GM19468 (cell line): ENCODE results near the gene WNT7A.

Experiments used
- ATAC-seq: cut with Tn5 transposase; IDR thresholded peaks from one replicate; pipeline ENCODE4 v1.9.1; 2021; ENCODE audit warnings: mild to moderate bottlenecking, moderate library complexity, moderate number of reproducible peaks; ENCODE audit not compliant: unreplicated experiment; ENCODE audit errors: extremely low read depth

The WNT7A gene

DNA sequence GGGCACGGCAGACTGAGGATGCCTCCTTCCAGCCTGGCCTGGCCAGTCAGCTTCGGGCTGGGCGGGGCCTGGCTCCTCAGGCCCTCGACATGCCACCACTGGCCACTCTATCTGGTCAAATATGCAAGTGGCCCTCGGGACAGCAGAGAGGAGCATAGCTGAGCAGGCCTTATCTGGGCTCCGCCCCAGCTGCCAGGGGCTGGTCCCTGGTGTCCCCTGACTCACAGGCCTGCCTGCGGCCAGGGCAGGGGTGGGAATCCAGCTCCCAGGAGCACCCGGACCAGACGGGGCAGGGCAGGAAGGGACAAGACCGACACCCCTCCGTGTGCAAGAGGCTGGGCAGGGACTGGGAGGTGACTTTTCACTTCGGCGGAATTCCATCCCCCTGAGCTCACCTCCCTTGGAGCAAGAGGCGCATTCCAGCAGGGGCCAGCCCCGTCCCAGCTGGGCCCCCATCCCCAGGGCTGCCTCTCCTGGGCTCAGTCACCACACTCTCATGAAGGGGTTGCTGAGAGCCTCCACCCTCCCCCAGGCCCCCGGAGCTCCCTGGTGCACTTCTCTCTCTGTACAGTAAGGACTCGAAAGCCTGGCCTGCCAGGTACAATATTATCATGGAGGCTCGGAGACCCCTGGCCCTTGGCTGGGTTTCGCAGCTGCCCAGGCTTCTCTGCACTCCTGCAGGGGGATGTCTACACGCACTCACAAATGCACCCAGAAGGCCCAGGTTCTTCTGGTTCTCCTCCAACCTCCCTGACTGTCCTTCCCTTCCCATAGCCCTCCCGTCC is 29.5 kb downstream of the WNT7A start:
- no peak for ATAC-seq

DNA sequence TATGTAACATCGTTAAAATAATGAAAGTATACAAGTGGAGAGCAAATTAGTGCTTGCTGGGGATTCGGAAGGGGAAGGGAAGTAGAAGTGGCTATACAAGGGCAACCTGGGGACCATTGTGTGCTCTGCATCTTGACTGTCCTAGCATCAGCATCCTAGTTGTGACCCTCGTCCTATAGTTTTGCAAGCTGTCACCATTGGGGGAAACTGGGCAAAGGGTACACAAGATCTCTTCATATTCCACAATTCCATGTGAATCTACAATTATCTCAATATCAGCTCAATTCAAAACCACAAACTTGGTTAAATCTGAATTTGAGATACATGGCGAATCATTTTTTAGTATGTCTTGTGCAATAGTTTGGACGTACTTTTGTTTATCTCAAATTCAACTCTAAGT is 30.9 kb downstream of the WNT7A start:
- ATAC-seq, result no peak

DNA sequence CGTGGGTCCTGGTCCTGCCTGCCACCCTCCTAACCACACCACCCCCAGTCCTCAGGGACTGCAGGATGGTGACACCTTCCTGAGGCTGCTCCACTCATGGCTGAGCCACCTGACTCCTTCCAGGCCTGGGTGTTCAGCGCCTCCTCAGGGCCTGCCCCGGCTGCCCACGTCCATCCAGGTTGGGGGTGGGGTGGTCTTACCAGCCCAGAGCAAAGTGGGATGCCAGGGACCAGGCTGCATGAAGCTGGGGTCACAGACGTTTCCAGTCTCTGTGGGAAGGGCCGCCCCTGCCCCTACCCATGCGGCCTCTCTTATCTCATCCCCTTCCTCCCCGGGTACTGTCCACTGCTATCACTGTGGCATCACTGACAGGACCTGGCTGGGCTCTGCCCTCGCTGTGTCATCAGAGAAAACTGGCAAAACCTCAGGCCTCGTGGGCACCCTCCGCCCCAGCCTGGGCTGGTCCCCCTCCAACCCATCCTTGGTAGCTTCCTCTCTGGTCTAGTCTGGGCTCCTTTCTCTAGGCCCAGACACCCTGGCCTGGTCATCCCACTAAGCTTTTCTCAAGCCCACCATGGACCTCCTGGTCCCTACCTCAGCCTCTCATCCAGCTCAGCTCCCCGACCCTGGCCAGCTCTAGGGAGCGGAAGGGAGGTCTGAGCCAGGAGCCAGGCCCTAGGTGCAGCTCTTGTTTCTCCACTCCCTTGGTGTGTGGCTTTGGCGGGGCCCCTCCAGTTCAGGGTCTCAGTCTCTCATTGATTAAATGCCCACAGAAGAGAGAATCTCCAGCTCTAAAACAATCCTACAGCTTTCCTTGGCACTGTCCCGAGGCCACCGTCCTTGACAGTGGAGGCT is 32.9 kb downstream of the WNT7A start:
- no peak for ATAC-seq

DNA sequence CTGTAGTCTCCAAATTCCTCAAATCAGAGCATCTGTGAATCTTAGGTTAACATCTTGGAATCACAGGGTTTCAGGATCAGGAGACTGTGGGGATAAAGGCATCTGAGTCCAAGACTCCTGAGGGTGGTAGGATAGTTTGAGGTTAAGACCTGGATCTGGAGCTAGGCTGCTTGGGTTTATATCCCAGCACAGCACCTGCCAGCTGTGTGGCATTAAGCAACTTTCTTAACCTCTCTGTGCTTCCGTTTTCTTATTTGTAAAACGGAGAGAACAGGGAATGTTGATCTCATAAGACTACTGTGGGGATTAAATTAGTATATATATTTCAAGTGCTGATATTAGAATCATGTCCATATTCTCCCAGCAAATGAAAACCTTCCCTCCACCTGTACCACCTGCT is 33.6 kb downstream of the WNT7A start:
- no peak for ATAC-seq

DNA sequence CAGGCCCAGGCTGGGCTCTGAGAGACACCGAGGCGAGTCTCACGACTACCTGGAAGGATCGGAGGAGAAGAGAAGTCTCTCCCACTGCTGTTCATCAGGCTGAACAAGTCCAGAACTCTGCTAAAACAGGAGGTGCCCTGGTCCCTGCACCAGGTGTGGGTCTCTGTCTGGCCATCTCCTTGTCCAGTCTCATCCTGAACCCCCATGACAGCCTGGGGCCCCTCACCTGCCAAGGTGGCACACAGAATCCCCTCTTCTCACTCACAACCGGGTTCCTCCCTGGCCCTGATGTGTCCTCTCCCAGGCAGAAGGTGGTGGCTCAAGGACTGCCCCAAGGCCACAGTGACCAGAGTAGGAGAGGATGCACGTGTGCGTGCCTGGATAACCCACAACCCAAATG is 34.1 kb downstream of the WNT7A start:
- ATAC-seq, result no peak

DNA sequence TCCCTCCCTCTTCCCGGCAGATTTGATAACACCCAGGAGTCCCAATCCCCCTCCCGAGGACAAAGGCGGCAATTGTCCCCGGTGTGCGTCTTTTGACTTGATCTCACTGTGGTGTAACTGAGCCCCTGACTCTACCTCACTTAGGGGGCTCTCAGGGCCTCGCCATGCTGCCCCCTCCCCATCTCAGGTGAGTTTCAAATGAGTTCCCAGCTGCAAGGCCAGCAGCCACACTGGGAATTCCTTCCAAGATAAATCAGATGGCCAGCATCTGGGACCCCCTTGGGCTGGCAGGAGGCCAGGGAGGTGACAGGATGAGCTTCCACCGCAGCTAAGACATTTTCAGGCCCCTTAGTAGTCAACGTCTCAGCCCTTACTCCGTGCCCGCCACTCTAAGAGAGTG is 35.0 kb downstream of the WNT7A start:
- no peak for ATAC-seq

DNA sequence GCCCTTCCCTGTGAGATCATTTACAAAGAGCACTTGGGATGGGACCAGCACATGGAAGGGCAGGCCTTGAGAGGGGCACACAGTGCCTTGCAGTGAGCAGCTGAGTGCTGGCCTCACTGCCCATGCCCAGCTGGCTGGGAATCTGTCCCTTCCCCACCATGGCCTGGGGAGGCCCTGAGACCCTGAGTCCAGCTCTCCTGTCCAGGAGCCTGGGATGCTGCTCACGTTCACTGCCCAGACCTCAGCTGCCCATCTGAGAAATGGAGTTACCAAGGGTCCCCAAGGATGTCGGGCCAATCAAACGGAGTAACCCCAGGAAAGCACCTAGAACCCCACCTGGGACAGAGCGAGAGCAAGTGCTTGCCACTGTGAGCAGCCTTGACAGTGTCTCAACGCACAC is 35.6 kb downstream of the WNT7A start:
- ATAC-seq, result no peak

DNA sequence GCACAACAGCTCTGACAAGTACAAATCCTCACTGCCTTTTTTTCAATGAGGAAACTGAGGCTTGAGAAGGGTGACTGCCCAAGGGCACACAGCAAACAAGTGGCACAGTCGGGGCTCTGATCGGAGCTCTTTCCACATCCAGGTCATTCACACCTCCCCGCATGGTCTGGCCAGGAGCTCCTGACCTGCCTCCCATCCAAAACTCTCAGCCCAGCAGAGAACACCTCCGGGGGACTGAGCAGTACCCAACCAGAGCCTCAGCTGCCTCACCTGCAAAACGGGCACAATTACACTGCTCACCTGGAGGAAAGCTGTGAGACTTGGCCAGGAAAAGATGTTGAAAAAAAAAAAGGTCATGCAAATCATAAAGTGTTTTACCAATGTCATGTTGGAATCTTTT is 36.5 kb downstream of the WNT7A start:
- no peak for ATAC-seq

DNA sequence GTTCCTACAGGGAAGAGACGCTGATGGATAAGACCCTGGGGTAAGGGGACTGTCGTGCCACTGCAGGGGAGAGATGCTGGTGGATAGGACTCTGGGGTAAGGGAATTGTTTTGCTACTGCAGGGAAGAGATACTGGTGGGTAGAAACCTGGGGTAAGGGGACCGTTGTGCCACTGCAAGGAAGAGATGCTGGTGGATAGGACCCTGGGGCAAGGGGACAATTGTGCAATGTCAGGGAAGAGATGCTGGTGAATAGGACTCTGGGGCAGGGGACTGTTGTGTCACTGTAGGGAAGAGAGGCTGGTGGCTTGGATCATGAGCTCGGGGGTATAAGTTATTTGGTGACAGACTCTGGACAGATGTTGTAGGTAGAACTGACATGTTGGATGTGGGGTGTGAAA is 37.6 kb downstream of the WNT7A start:
- no peak for ATAC-seq

DNA sequence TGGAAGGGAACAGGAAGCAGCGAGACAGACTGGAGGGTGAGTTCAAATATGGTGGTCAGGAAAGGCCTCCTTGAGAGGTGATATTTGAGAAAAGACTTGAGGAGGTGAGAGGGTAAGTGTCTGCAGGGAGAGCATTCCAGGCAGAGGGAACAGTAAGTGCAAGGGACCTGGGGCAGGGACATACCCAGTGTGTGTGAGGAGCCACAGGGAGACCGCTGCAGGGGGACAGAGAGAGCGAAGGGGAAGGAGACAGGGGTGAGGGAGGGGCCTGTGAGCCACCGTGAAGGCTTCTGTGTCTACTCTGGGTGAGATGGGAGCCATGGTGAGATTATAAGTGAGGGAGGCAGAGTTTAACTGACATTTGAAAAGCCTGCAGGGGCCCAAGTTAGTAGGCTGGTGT is 38.0 kb downstream of the WNT7A start:
- no peak for ATAC-seq

DNA sequence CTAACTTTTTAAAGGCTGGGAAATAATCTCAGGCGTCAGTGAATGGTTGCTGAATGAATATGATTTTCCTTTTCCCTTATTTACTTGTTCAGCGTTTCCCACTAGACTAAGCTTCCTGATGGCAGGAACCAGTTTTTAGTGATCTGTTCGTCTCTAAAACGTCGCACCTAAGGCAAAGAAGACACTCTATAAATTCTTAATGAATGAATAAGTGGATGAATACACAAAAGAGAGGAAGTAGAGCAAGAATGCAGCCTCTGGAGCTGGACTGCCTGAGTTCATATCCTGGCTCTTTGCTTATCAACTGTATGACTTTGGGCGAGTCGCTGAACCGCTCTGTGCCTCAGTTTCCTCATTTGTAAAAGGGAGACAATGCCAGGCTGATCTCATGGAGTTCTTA is 38.7 kb downstream of the WNT7A start:
- ATAC-seq, result no peak

DNA sequence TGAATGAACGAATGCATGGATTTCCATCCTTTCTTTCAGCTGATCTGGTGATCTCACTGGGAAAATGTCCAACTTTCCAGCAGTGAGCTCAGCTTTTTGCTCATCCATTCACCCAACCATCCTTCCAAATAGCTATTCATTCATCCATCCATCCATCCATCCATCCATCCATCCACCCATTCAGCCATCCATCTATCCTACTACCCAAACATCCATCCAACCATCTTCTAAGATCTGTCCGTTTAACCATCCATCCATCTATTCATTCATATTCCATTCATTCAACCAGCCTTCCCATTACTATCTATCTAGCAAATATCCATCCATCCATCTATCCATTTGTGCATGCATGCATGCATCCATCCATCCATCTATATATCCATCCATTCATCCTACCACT is 39.4 kb downstream of the WNT7A start:
- ATAC-seq, result no peak

DNA sequence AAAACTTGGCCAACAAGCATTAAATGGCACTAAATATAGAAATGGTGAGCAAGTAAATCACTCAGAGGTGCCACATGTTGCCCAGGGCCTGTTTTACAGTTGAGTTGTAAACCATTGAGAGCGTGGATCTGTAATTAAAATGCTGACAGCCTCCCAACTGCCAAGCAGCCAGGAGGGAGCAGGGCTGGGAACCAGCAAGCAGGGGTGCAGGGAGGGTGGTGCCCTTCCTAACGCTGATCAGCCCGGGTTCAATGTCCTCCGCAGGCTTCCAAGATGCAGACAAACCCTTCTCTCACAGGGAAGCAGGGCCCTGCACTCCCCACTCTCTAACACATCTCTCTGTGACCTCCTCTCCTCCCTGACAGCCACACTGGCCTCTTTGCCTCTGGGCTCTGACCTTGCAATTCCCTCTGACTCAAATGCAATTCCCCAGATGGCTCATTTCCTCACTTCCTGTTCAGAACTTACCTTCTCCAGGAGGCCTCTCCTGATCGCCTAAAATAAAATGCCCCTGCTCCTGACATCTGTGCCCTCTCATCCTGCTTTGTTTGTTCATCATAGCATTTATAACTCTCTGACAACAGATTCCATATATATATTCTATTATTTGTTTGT is 40.0 kb downstream of the WNT7A start:
- ATAC-seq, result no peak

DNA sequence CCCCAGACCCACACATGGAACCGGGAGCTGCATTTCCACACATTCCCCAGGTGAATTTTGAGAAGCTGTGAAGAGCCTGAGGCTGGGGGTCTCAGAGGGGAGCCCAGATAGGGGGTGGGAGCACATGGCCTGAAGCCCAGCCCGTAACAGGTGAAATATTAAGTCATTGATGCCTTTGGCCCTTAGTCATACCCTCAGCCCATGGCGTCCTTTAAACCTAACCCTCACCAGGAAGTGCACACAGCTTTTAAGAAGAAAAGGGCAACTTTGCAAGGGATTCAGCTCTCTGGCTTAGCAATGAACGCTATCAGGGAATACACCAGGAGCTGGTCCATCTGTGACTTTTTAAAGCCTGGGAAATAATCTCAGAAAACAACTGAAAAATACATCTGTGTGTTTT is 40.6 kb downstream of the WNT7A start:
- ATAC-seq, result no peak

DNA sequence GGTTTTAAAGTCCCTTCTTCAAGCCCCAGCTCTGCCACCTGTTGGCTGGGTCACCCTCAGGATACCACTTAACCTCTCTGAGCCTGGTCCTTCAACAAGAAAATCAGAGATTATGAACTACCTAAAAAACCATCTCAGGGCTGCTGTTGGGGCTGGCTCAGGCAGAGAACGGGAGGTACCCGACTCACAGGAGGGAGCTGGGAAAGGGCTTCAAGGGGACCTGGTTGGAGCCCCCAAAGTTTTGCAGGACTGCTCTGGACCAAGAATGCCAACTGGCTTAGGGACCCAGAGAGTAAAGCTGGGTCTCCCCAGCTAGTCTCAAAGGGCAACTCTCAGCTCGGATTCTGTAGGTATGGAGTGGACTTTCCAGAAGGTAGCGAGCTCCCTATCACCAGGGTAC is 41.5 kb downstream of the WNT7A start:
- no peak for ATAC-seq

DNA sequence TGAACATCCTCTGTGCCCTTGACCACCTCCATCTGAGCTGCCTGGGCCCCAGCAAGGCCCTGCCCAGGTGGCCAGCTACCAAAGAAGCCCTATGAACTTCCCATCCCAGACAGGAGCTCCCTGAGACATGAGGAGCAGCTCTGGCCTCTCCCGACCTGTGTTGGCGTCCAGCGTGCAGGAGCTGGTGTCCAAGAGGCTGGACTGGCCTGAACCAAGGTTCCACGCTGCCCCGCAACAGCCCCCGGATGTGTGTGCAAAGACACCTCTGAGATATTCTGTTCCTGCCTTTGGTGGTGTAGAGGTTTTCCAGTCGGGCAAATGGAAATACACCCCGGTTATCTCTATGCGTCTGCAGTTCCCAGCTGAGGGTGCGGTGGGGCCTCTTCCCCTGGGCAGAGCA is 42.1 kb downstream of the WNT7A start:
- no peak for ATAC-seq

DNA sequence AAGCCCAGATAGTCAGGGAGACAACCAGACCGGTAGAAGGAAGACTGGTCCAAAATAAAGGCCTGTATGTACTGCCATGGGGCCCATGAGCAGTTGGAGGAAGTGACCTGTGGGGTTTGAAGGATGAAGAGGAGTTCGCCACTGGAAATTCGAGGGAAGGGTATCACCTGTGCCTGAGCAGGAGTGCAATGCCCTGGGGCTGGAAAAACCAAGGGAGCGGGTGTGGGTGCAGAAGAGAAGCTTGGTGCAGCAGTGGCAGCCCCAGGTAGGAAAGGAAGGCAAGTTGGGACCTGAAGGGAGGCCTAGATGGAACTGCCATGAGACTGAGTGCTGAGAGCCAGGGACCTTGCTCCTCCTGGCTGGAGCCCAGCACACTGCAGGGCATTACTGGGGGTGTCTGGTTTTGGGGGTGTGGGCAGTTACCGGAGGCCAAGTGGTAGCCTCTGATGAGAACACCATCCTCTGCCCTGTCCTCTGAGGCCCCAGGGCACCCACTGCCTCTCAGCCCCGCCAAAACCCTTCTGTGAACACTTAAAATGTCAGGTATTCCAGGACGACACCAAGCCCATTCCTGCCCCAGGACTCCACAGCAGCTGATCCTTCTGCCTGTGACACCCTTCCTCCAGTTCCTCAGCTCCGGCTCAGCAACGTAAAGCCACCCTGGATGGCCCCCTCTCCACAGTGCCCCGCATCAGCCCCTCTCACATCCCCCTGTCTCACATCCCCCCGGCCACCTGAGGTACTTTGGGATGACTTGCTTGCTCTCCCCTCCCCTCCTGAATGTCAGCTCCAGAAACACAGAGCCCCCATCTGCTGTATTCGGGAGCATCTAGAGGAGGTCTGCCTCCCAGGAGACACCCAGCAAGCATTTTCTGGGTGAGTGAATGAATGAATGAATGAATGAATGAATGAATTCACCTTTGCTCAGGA is 42.9 kb downstream of the WNT7A start:
- no peak for ATAC-seq

DNA sequence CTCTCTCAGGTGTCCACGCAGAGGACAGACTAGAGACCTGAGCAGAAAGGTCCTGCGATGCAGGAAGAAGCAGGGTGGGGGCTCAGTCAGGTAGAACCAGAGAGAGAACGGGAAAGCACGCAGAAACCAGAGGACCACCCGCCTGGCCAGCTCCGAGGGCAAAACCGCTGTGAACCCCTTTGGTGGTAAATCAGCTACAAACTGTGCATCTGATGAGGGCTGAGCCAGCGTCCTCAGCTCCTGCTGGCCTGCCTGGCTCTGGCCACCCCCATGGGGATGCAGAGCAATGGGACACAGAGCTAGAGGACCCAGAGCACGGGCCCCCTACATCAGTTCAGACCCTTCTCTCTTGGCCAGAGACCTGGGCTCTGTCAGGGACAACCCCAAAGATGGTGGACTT is 44.6 kb downstream of the WNT7A start:
- ATAC-seq, result no peak

DNA sequence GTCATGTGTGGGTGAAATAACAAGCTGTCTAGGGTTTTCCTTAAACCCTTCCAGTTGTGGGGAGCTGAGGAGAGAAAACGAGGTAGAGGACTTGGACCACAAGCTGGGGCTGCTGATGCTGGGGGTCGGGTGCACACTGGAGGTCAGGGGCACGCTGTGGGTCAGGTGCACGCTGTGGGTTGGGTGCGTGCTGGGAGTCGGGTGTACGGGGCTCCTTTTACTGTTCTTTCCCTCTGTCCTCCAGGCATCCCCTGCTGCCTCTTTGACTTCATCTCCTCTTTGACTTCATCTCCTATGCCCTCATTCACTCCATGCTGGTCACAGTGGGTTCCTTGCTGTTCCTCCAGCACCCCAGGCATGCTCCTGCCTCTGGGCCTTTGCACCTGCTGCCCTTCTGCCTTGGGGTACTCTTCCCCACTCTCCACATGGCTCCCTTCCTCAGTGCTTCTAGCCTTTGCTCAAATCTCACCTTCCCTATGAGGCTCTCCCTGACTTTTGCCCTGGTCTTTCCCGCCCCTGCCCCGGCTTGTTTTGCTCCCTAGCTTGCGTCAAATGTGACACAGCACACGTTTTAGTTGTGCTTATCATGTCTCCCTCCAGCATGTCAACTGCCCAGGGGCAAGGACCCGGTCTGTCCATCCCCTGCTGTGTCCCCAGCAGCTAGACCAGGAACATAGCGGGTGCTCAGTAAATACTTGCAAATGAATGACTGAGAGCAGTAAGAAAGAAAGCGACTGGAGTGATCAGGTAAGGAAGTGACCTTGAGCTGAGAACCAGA is 45.4 kb downstream of the WNT7A start:
- ATAC-seq, result no peak
